PC-3 (cell line): Measurements from ENCODE around the gene POU2F1. TPM values are rescaled to one million over a fixed set of nuclear protein-coding genes. Genes with fewer than 3 reads are reported as not detected.

ENCODE experiments used
- ATAC-seq: fragments of 200-7000 bp; cut with Tn5 transposase; 2 replicates; pipeline ENCODE4 v1.9.1; 2020; ENCODE audit warnings: mild to moderate bottlenecking, moderate library complexity
- BruUV-seq: library from RNA; stranded (reverse); fragments of 400-500 nt; replicated peaks from 2 replicates; lab custom pipeline; 2021; lab: Mats Ljungman, UMichigan
- CTCF ChIA-PET: fragments of 300-600 bp; sonication (Branson Sonifier 250); formaldehyde crosslinking; loops from one replicate; lab custom pipeline; 2022; ENCODE audit warnings: antibody characterized with exemption; lab: Charles Lee
- POLR2A ChIA-PET: fragments of 300-600 bp; sonication (Branson Sonifier 250); formaldehyde crosslinking; loops from one replicate; lab custom pipeline; 2022; ENCODE audit warnings: antibody characterized with exemption; ENCODE audit not compliant: unreplicated experiment; lab: Charles Lee
- DNase-seq: peaks from one replicate; pipeline ENCODE4 v3.0.0-alpha.2; 2015
- H2AFZ ChIP-seq: fragments of 300-600 bp; sonication (generic); 2 replicates; pipeline ENCODE4 v1.6.0; 2016; ENCODE audit warnings: antibody characterized with exemption, low read length
- H3F3A ChIP-seq: fragments of 300-600 bp; sonication (generic); one replicate; pipeline ENCODE4 v1.6.0; 2017; ENCODE audit warnings: antibody characterized with exemption, low read length, control low read depth, mild to moderate bottlenecking; ENCODE audit not compliant: unreplicated experiment
- H3K27ac ChIP-seq: fragments of 300-600 bp; sonication (generic); 2 replicates; pipeline ENCODE4 v1.5.1; 2016; ENCODE audit warnings: mild to moderate bottlenecking, low read length
- H3K27me3 ChIP-seq: fragments of 300-600 bp; sonication (generic); 2 replicates; pipeline ENCODE4 v1.6.1; 2016; ENCODE audit warnings: low read length, mixed read lengths
- H3K36me3 ChIP-seq: fragments of 300-600 bp; sonication (generic); 2 replicates; pipeline ENCODE4 v1.6.1; 2016; ENCODE audit warnings: low read depth, mixed run types, low read length, mixed read lengths
- H3K4me1 ChIP-seq: fragments of 300-600 bp; sonication (generic); 2 replicates; pipeline ENCODE4 v1.5.1; 2016; ENCODE audit warnings: low read length; ENCODE audit not compliant: insufficient read depth
- H3K4me2 ChIP-seq: fragments of 300-600 bp; sonication (generic); 2 replicates; pipeline ENCODE4 v1.6.0; 2016; ENCODE audit warnings: low read length
- H3K4me3 ChIP-seq: fragments of 300-600 bp; sonication (generic); 2 replicates; pipeline ENCODE4 v1.5.1; 2016; ENCODE audit warnings: mild to moderate bottlenecking, low read length, mixed read lengths
- H3K79me2 ChIP-seq: fragments of 300-600 bp; sonication (generic); 2 replicates; pipeline ENCODE4 v1.6.1; 2017; ENCODE audit warnings: low read length, mixed read lengths
- H3K9ac ChIP-seq: fragments of 300-600 bp; sonication (generic); 2 replicates; pipeline ENCODE4 v1.6.0; 2016; ENCODE audit warnings: mild to moderate bottlenecking, low read length
- H3K9me2 ChIP-seq: fragments of 300-600 bp; sonication (generic); replicated peaks from 2 replicates; pipeline ENCODE4 v1.6.1; 2016; ENCODE audit warnings: mixed run types, low read length, mixed read lengths
- H3K9me3 ChIP-seq: fragments of 300-600 bp; sonication (generic); 2 replicates; pipeline ENCODE4 v1.6.1; 2016; ENCODE audit warnings: low read length, mixed read lengths
- H4K20me1 ChIP-seq: fragments of 300-600 bp; sonication (generic); 2 replicates; pipeline ENCODE4 v1.6.1; 2016; ENCODE audit warnings: low read length, mixed read lengths
- CTCF ChIP-seq: fragments of 300-600 bp; sonication (generic); conservative IDR thresholded peaks from 2 replicates; pipeline ENCODE4 v1.5.1; 2017; ENCODE audit warnings: antibody characterized with exemption, low read depth, mild to moderate bottlenecking, low read length
- EZH2 ChIP-seq: fragments of 300-600 bp; sonication (generic); IDR thresholded peaks from one replicate; pipeline ENCODE4 v1.6.1; 2017; ENCODE audit warnings: antibody characterized with exemption, mild to moderate bottlenecking, low read length; ENCODE audit not compliant: unreplicated experiment
- EZH2phosphoT487 ChIP-seq: fragments of 300-600 bp; sonication (generic); IDR thresholded peaks from 2 replicates; pipeline ENCODE4 v1.6.1; 2018; ENCODE audit warnings: mild to moderate bottlenecking, antibody characterized with exemption, low read length, borderline replicate concordance
- intact Hi-C: fragments of 100-400 bp; cut with micrococcal nuclease; formaldehyde crosslinking; loops from 2 replicates; pipeline ENCODE4 v1.9.0; 2023
- total RNA-seq: library from RNA; depleted of rRNA; stranded (reverse); fragments of >200 nt; gene quantifications from 2 replicates; pipeline ENCODE4 v1.2.3, GENCODE V29; 2014

The POU2F1 gene
- total RNA-seq, 1 experiment from 2014 or later: 8.7 TPM

GRCh38 chr1:167404161-167404888 lies 183.6 kb downstream of the POU2F1 start:
- Histone ChIP-seq H3K9me2 (no peaks in the 10 kb centered on the region), H3F3A (peaks cover 4% of the 10 kb centered on the region), H3K36me3 (peaks cover 12% of the 10 kb centered on the region; the same call in 1 of the 2 replicates), H3K4me3 (no peak overlapping the region), H3K4me1 (peaks cover 28% of the 10 kb centered on the region), H3K9ac (no peak overlapping the region; the same call in 1 of the 2 replicates), H3K27ac (peak overlapping the region; percentile 67), H3K9me3 (no peaks in the 10 kb centered on the region), H2AFZ (no peak overlapping the region), H4K20me1 (no peaks in the 10 kb centered on the region), H3K4me2 (peak overlapping the region; percentile 60), H3K27me3 (no peaks in the 10 kb centered on the region), H3K79me2 (no peaks in the 10 kb centered on the region)
- DNase-seq (peak; percentile 26), ATAC-seq (peak; percentile 11)
- intact Hi-C loops: loop anchor here (2.0 to 5.0 kb wide), 3 partner anchors 16 to 182 kb away; partner anchors contain the start of gene CREG1
- TF ChIP-seq EZH2phosphoT487 (no peak), CTCF (no peak), EZH2 (no peak)
- no TSS peak for BruUV-seq
- CTCF ChIA-PET: no interaction called here
- POLR2A ChIA-PET: no interaction called here

DNA sequence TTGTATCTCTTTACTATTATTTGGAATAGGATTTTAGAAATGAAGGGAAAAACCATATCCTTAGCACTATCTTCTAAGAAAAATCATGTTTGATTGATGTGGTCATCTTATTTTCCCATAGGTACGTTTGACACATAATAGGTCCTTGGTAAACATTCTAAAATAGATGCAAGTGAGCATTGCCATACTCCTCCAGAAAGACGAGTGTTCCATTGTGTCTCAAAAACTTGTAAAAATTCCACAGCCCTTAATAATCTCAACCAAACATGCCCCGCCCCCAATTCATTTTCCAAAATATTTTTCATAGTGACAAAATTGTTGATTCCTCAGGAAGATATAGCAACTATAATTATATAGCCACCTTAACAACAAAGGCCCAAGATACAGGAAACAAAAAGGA lies 184.2 kb downstream of the POU2F1 start:
- H2AFZ ChIP-seq: no peak overlapping the region
- peaks cover 28% of the 10 kb centered on the region for H3K4me1 ChIP-seq
- peak overlapping the region; percentile 60 for H3K4me2 ChIP-seq
- no peak overlapping the region; the same call in 1 of the 2 replicates for H3K9ac ChIP-seq
- H3K9me2 ChIP-seq: no peaks in the 10 kb centered on the region
- no peaks in the 10 kb centered on the region for H3K9me3 ChIP-seq
- ChIA-PET CTCF (no interaction called here), POLR2A (no interaction called here)
- no peaks in the 10 kb centered on the region for H4K20me1 ChIP-seq
- intact Hi-C loops: loop anchor here (1.0 to 5.0 kb wide), 4 partner anchors 16 to 182 kb away; partner anchors contain the start of gene CREG1
- H3K36me3 ChIP-seq: peaks cover 12% of the 10 kb centered on the region; the same call in 1 of the 2 replicates
- H3K4me3 ChIP-seq: no peak overlapping the region
- H3F3A ChIP-seq: peaks cover 4% of the 10 kb centered on the region
- H3K79me2 ChIP-seq: no peaks in the 10 kb centered on the region
- no peak for TF ChIP-seq CTCF
- no peak for TF ChIP-seq EZH2phosphoT487
- no peak for TF ChIP-seq EZH2
- no peaks in the 10 kb centered on the region for H3K27me3 ChIP-seq
- ATAC-seq: peak; percentile 89
- H3K27ac ChIP-seq: peak overlapping the region; percentile 67
- peak; percentile 94 for DNase-seq
- no TSS peak for BruUV-seq

DNA sequence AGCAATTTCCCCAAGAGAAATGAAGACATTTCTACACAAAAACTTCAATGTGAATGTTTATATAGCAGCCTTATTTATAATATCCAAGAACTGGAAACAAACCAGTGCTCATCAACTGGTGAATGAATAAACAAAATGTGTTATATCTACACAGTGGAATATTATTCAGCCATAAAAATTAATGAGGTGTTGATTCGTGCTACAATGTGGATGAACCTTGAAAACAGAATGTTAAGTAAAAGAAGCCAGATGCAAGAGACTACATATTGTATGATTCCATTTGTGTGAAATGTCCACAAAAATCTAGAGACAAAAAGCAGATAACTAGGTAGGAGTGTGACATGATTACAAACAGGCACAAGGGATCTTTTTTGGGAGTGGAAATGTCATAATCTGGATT lies 187.7 kb downstream of the POU2F1 start:
- no peak overlapping the region for H3K9ac ChIP-seq
- CTCF ChIA-PET: no interaction called here
- H3K9me2 ChIP-seq: no peaks in the 10 kb centered on the region
- ATAC-seq (no peak), DNase-seq (no peak)
- peaks cover 15% of the 10 kb centered on the region; the same call in 1 of the 2 replicates for H3K36me3 ChIP-seq
- H2AFZ ChIP-seq: no peak overlapping the region
- TF ChIP-seq CTCF (no peak), EZH2 (no peak), EZH2phosphoT487 (no peak)
- H3F3A ChIP-seq: peaks cover 4% of the 10 kb centered on the region
- H3K4me3 ChIP-seq: no peak overlapping the region
- intact Hi-C loops: no loop called here
- no peaks in the 10 kb centered on the region for H4K20me1 ChIP-seq
- no TSS peak for BruUV-seq
- H3K9me3 ChIP-seq: no peaks in the 10 kb centered on the region
- H3K27me3 ChIP-seq: no peaks in the 10 kb centered on the region
- H3K4me1 ChIP-seq: peaks cover 22% of the 10 kb centered on the region
- no peak overlapping the region for H3K27ac ChIP-seq
- no peak overlapping the region for H3K4me2 ChIP-seq
- no peaks in the 10 kb centered on the region for H3K79me2 ChIP-seq
- POLR2A ChIA-PET: no interaction called here
